ENCODE measurements around the gene RUSC1.
A peak's percentile ranks its signal among the peaks of the same experiment; 100 is the strongest.
"Not testable (repeated sequence)": the region's sequence is repeated elsewhere in the genome, so short reads cannot be mapped to it uniquely, and the experiment has no call there.

The RUSC1 gene

DNA sequence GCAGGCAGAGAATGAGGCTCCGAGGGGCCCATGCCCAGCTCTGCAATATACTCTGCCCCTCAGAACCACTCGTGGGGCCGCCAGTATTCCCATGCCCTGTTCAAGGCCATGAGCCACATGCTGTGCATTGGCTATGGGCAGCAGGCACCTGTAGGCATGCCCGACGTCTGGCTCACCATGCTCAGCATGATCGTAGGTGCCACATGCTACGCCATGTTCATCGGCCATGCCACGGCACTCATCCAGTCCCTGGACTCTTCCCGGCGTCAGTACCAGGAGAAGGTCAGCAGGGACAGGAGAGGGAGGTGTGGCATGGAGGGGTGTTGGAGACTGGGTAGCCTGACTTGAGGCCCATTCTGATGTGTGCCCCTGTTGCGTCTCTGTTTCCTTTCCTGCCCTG is 36.2 kb upstream of the RUSC1 start:
- Histone ChIP-seq H3K9ac (ENCODE audit: low read depth, low read length) (no peak overlapping the region), H3K4me2 (ENCODE audit: low read length) (no peak overlapping the region), H3K4me3 (ENCODE audit: low read length) (no peak overlapping the region), H3K36me3 (ENCODE audit: insufficient read depth, low read length) (no peaks in the 10 kb centered on the region), H3K4me1 (ENCODE audit: control insufficient read depth, insufficient read depth, low read length) (no peaks in the 10 kb centered on the region), H3K9me3 (replicated peaks; ENCODE audit: low read length) (no peaks in the 10 kb centered on the region), H3K27me3 (ENCODE audit: control insufficient read depth, insufficient read depth, low read length) (no peaks in the 10 kb centered on the region)

DNA sequence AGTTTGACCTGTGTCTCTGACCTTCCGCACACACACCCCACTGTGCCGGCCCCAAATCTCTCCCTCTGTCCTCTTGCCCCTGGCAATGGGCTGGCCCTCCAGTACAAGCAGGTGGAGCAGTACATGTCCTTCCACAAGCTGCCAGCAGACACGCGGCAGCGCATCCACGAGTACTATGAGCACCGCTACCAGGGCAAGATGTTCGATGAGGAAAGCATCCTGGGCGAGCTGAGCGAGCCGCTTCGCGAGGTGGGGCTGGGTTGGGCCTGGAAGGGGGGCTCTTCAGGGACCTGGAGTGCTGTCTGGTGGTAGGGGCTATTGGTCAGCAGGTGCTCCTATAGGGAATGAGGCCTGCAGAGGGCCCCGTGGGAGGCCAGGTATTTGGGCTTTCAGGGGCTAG is 35.6 kb upstream of the RUSC1 start:
- Histone ChIP-seq H3K9me3 (replicated peaks; ENCODE audit: low read length) (no peaks in the 10 kb centered on the region), H3K4me1 (ENCODE audit: control insufficient read depth, insufficient read depth, low read length) (no peaks in the 10 kb centered on the region), H3K27me3 (ENCODE audit: control insufficient read depth, insufficient read depth, low read length) (no peaks in the 10 kb centered on the region), H3K9ac (ENCODE audit: low read depth, low read length) (no peak overlapping the region), H3K4me2 (ENCODE audit: low read length) (no peak overlapping the region), H3K36me3 (ENCODE audit: insufficient read depth, low read length) (no peaks in the 10 kb centered on the region), H3K4me3 (ENCODE audit: low read length) (no peak overlapping the region)

DNA sequence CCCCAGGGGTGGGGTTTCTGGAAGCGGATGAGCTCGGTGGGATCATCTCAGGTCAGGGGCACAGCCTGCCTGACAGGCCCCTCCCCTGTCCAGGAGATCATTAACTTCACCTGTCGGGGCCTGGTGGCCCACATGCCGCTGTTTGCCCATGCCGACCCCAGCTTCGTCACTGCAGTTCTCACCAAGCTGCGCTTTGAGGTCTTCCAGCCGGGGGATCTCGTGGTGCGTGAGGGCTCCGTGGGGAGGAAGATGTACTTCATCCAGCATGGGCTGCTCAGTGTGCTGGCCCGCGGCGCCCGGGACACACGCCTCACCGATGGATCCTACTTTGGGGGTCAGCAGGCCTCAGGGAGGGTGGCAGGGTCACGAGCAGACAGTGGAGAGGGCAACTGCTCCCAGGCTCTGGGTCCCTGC is 35.1 kb upstream of the RUSC1 start:
- Histone ChIP-seq H3K27me3 (ENCODE audit: control insufficient read depth, insufficient read depth, low read length) (no peaks in the 10 kb centered on the region), H3K4me2 (ENCODE audit: low read length) (no peak overlapping the region), H3K4me3 (ENCODE audit: low read length) (no peak overlapping the region), H3K9ac (ENCODE audit: low read depth, low read length) (no peak overlapping the region), H3K9me3 (replicated peaks; ENCODE audit: low read length) (no peaks in the 10 kb centered on the region), H3K4me1 (ENCODE audit: control insufficient read depth, insufficient read depth, low read length) (no peaks in the 10 kb centered on the region), H3K36me3 (ENCODE audit: insufficient read depth, low read length) (no peaks in the 10 kb centered on the region)

DNA sequence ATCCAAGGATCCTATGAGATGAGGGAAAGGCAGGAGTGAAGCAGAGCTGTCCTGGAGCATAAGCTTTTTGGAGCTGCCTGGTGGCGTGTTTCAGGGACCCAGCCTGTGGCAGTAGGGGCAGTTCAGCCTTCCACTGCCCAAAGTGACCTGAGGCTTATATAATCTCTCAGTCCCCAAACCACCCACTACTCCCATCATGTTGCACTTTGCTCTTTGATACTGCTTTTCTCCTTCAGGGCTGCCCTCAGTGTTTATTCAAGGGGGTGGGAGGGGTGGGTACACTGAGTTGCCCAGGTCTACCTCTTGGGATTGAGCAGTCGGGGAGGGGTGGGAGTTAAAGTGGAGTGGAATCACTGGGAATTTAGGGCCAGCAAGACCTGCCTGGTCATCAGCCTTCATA is 34.1 kb upstream of the RUSC1 start:
- H3K4me3 ChIP-seq (ENCODE audit: low read length), result no peak overlapping the region
- no peaks in the 10 kb centered on the region for H3K9me3 ChIP-seq (replicated peaks; ENCODE audit: low read length)
- H3K36me3 ChIP-seq (ENCODE audit: insufficient read depth, low read length), result no peaks in the 10 kb centered on the region
- H3K4me2 ChIP-seq (ENCODE audit: low read length), result no peak overlapping the region
- peaks cover 2% of the 10 kb centered on the region for H3K27me3 ChIP-seq (ENCODE audit: control insufficient read depth, insufficient read depth, low read length)
- no peak overlapping the region for H3K9ac ChIP-seq (ENCODE audit: low read depth, low read length)
- no peaks in the 10 kb centered on the region for H3K4me1 ChIP-seq (ENCODE audit: control insufficient read depth, insufficient read depth, low read length)

DNA sequence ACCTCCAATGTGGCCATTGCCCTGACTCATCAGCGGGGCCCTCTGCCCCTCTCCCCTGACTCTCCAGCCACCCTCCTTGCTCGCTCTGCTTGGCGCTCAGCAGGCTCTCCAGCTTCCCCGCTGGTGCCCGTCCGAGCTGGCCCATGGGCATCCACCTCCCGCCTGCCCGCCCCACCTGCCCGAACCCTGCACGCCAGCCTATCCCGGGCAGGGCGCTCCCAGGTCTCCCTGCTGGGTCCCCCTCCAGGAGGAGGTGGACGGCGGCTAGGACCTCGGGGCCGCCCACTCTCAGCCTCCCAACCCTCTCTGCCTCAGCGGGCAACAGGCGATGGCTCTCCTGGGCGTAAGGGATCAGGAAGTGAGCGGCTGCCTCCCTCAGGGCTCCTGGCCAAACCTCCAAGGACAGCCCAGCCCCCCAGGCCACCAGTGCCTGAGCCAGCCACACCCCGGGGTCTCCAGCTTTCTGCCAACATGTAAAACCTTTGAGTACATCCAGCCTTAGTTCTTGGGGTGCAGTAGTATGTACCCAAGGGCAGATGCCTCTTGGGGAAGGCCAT is 32.6 kb upstream of the RUSC1 start:
- no peak overlapping the region for H3K9ac ChIP-seq (ENCODE audit: low read depth, low read length)
- no peaks in the 10 kb centered on the region for H3K4me1 ChIP-seq (ENCODE audit: control insufficient read depth, insufficient read depth, low read length)
- H3K36me3 ChIP-seq (ENCODE audit: insufficient read depth, low read length), result no peaks in the 10 kb centered on the region
- H3K9me3 ChIP-seq (replicated peaks; ENCODE audit: low read length), result no peaks in the 10 kb centered on the region
- no peak overlapping the region for H3K4me2 ChIP-seq (ENCODE audit: low read length)
- peaks cover 12% of the 10 kb centered on the region for H3K27me3 ChIP-seq (ENCODE audit: control insufficient read depth, insufficient read depth, low read length)
- H3K4me3 ChIP-seq (ENCODE audit: low read length), result no peak overlapping the region

DNA sequence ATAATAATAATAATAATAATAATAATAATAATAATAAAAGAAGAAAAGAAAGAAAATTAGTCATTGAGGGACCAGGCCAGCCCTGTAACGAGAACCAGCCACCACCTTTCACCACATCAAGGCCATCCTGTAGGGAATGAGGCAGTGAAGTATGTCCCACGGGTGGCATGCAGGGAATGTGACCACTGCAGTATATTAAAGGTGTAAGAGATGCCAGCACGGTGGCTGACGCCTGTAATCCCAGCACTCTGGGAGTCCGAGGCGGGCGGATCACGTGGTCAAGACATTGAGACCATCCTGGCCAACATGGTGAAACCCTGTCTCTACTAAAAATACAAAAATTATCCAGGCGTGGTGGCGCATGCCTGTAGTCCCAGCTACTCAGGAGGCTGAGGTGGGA is 29.7 kb upstream of the RUSC1 start:
- not testable (repeated sequence) for H3K4me3 ChIP-seq (ENCODE audit: low read length); H3K9me3 ChIP-seq (replicated peaks; ENCODE audit: low read length); H3K4me2 ChIP-seq (ENCODE audit: low read length); H3K36me3 ChIP-seq (ENCODE audit: insufficient read depth, low read length); H3K9ac ChIP-seq (ENCODE audit: low read depth, low read length)
- Histone ChIP-seq H3K27me3 (ENCODE audit: control insufficient read depth, insufficient read depth, low read length) (peaks cover 39% of the 10 kb centered on the region), H3K4me1 (ENCODE audit: control insufficient read depth, insufficient read depth, low read length) (peaks cover 10% of the 10 kb centered on the region)

DNA sequence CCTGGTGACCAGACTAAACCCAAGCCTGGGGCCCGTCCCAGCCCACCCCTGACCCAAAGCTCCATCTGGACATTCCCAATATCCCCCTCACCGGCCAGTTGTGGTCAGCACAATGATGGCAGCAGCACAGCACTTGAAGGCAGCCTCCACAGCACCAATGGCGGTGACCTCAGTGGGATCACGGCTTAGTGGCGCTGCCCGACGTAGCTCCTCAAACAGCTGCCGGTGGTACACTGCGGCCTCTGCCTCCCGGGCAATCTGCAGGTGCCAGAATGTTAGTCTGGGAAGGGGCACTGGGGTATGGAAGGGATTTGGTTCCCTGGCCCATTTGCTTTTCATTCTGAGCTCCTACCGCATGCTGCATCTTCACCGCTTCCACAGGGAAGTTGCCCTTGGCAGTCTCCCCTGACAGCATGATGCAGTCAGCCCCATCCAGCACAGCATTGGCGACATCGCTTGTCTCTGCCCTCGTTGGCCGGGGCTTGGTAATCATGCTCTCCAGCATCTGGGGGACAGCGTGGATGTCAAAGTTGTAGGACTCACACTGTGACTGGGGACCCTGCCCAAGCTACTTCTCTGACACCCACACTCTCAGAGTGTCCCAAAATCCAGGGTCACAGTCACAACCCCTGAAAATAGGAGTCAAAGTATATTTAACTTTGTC is 27.5 kb upstream of the RUSC1 start:
- Histone ChIP-seq H3K9me3 (replicated peaks; ENCODE audit: low read length) (no peaks in the 10 kb centered on the region), H3K27me3 (ENCODE audit: control insufficient read depth, insufficient read depth, low read length) (peaks cover 53% of the 10 kb centered on the region), H3K9ac (ENCODE audit: low read depth, low read length) (no peak overlapping the region), H3K4me3 (ENCODE audit: low read length) (no peak overlapping the region), H3K36me3 (ENCODE audit: insufficient read depth, low read length) (no peaks in the 10 kb centered on the region), H3K4me2 (ENCODE audit: low read length) (no peak overlapping the region), H3K4me1 (ENCODE audit: control insufficient read depth, insufficient read depth, low read length) (peaks cover 10% of the 10 kb centered on the region)

DNA sequence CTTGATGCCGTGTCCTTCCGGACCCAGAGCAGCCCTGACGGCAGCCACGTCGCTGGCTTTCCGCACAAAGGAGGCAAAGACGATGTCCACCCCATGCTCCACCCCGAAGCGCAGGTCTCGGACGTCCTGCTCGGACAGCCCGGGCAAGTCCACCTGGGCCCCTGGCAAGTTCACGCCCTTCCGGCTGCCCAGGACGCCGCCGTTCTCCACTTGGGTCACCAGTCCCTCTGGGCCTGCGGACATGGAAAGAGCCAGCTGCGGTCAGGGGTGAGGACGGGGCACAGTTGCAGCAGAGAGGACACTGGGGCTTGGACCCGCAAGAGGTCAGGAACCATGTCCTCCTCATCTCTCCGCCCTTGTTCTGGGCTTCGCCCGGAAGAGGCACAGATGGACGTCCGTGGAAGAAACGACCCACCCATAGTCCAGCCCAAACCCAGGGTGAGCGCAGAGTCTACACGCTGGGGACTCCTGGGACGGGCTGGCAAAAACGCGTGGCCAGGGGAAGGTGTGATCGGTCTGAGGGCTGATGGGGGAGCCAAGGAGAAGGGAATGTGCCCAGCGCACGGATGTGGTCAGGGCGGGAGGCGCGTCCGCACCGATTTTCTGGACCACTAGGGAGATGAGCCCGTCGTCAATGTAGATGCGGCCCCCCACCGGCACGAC is 26.0 kb upstream of the RUSC1 start:
- Histone ChIP-seq H3K9ac (ENCODE audit: low read depth, low read length) (no peak overlapping the region), H3K4me2 (ENCODE audit: low read length) (peak overlapping the region; percentile 71), H3K9me3 (replicated peaks; ENCODE audit: low read length) (no peaks in the 10 kb centered on the region), H3K27me3 (ENCODE audit: control insufficient read depth, insufficient read depth, low read length) (peaks cover 53% of the 10 kb centered on the region), H3K4me3 (ENCODE audit: low read length) (no peak overlapping the region), H3K4me1 (ENCODE audit: control insufficient read depth, insufficient read depth, low read length) (peaks cover 10% of the 10 kb centered on the region), H3K36me3 (ENCODE audit: insufficient read depth, low read length) (no peaks in the 10 kb centered on the region)

DNA sequence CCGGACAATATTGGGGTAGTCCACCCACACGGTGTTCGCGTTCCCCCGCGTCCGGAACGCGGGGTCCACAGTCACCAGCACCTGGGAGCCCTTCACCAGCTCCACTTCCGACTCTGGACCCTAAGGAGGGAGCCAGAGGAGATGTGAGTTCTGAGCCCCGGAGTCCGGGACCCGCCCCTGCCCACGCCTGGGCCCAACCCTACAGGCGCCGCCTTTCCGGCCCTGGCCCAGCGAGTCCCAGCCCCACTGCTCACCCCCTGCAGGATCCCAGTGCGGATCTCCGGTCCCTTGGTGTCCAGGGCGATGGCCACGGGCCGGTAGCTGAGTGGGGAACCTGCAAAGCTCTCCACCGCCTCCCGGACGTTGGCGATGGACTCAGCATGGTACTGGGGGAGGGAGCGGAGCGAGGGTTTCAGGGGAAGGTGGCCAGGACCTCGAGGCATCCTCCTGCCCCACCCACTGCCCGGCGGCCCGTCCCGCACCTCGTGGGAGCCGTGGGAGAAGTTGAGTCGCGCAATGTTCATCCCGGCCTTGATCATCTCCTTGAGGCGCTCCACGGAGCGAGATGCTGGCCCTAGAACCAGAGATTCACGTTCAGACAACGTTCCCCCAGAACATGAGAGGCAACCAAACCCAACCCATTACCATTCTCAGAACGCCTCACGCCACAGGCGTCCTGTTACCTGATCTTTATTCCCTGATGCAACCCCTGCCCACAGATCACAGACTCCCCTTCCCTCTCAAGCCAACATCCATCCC is 25.3 kb upstream of the RUSC1 start:
- Histone ChIP-seq H3K4me1 (ENCODE audit: control insufficient read depth, insufficient read depth, low read length) (peaks cover 10% of the 10 kb centered on the region), H3K9ac (ENCODE audit: low read depth, low read length) (no peak overlapping the region), H3K27me3 (ENCODE audit: control insufficient read depth, insufficient read depth, low read length) (peaks cover 53% of the 10 kb centered on the region), H3K4me3 (ENCODE audit: low read length) (no peak overlapping the region), H3K4me2 (ENCODE audit: low read length) (peak overlapping the region; percentile 71), H3K36me3 (ENCODE audit: insufficient read depth, low read length) (no peaks in the 10 kb centered on the region), H3K9me3 (replicated peaks; ENCODE audit: low read length) (no peaks in the 10 kb centered on the region)

DNA sequence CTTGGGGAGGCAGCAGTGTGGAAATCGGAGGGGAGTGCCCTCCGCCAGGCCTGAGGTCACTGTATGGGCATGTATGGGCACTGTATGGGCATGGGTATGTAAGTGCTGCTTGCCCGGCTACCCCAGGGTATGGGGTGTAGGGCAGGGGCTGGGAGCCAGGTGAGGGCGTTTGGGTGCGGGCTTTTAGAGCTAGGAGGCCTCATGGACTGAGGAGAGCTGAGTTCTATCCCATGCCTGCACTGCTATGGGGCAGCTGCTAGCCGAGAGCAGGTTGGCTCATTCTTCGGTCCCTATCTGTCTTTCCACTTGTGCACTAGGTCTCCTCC is 24.8 kb upstream of the RUSC1 start:
- Histone ChIP-seq H3K4me1 (ENCODE audit: control insufficient read depth, insufficient read depth, low read length) (peaks cover 10% of the 10 kb centered on the region), H3K4me2 (ENCODE audit: low read length) (no peak overlapping the region), H3K9me3 (replicated peaks; ENCODE audit: low read length) (no peaks in the 10 kb centered on the region), H3K9ac (ENCODE audit: low read depth, low read length) (no peak overlapping the region), H3K4me3 (ENCODE audit: low read length) (no peak overlapping the region), H3K27me3 (ENCODE audit: control insufficient read depth, insufficient read depth, low read length) (peaks cover 53% of the 10 kb centered on the region), H3K36me3 (ENCODE audit: insufficient read depth, low read length) (no peaks in the 10 kb centered on the region)

DNA sequence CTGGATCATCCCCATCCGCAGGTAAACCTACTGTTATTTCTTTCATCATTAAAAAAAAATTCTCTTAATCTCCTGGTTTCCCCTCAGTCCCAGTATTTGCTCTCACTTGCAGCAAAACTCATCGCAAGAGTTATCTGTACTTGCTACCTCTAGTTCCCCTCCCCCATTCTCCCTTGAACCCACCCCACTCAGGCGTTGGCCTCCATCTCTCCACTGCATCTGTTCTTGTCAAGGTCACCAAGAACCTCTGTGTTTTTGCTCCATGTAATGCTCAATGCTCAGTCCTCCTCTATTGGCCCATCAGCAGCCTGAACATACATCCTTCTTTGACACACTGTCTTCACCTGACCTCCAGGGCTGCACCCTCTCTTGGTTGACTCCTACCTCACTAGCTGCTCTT is 24.0 kb upstream of the RUSC1 start:
- peaks cover 49% of the 10 kb centered on the region for H3K27me3 ChIP-seq (ENCODE audit: control insufficient read depth, insufficient read depth, low read length)
- no peak overlapping the region for H3K4me2 ChIP-seq (ENCODE audit: low read length)
- H3K9me3 ChIP-seq (replicated peaks; ENCODE audit: low read length), result no peaks in the 10 kb centered on the region

More for the DNA sequence above, 24.0 kb upstream of the RUSC1 start:
- Histone ChIP-seq H3K9ac (ENCODE audit: low read depth, low read length) (no peak overlapping the region), H3K4me3 (ENCODE audit: low read length) (no peak overlapping the region), H3K4me1 (ENCODE audit: control insufficient read depth, insufficient read depth, low read length) (peaks cover 10% of the 10 kb centered on the region), H3K36me3 (ENCODE audit: insufficient read depth, low read length) (no peaks in the 10 kb centered on the region)
